Skin epidermis (tissue), 12 donors: ENCODE measurements around the gene ZNF316.

ENCODE experiments used
- H3K27ac ChIP-seq, 21 experiments: fragments of 200-600 bp; sonication (generic) in 11 of 21; one replicate each; pipeline ENCODE4 v1.5.0; 2020; ENCODE audit warnings: mild to moderate bottlenecking in 3 of 21, inconsistent platforms in 2 of 21, moderate library complexity in 2 of 21
- H3K4me3 ChIP-seq, 7 experiments: fragments of 200-600 bp; sonication (generic) in 2 of 7; one replicate each; pipeline ENCODE4 v1.5.0; 2020; ENCODE audit warnings: inconsistent platforms in 2 of 7, mild to moderate bottlenecking in 2 of 7, moderate library complexity in 1 of 7

Gene ZNF316

DNA sequence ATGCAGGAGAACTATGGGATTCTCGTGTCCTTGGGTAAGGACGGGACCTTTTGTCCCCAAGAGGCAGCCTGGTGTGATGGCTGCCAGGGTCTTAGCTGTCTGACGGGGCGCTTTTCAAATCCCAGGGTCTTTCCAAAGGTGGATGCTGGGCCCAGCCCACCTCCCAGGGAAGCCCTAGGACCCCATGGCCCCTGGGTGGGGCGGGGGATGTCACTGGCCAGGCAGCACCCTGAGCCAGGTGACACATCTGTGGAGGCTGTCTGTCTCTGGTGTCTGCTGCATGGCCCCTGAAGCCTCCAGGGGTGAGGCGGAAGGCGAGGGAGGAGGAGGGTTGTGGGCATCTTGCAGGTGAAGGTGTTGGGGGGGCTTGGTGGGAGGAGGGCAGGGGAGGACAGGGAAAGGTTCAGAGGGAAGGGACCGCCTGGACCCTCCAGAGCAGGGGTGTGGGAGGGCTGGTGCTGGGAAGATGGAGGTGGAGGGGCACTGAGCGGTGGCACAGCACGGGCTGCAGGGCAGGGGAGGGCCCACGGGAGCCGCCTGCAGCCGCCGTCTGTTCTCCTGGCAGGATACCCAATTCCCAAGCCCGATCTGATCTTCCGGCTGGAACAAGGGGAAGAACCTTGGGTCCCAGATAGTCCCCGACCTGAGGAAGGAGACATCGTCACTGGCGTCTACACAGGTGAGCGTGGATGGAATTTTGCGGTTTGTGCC is 7.0 kb downstream of the ZNF316 start:
- no peak overlapping the region for H3K4me3 ChIP-seq
- no peak overlapping the region for H3K27ac ChIP-seq

DNA sequence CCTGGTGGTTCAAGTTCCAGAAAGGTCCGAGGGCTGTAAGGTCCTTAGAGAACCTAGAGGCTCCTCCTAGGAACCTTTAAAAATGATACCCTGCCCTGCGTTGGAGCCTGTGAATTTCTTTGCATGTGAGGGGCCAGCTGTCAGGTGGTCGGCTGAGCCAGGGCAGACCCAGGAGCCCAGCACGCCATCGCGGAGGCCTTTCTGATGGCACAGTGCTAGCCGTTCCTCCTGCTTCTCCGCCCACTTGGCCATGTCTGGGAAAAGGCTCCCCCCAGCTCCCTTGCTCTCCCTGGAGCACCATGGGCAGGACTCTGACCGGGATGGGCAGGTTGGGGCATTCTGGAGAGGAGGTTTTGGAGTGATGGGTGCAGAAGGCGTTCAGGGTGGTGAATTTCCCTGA is 7.6 kb downstream of the ZNF316 start:
- H3K27ac ChIP-seq = no peak overlapping the region

DNA sequence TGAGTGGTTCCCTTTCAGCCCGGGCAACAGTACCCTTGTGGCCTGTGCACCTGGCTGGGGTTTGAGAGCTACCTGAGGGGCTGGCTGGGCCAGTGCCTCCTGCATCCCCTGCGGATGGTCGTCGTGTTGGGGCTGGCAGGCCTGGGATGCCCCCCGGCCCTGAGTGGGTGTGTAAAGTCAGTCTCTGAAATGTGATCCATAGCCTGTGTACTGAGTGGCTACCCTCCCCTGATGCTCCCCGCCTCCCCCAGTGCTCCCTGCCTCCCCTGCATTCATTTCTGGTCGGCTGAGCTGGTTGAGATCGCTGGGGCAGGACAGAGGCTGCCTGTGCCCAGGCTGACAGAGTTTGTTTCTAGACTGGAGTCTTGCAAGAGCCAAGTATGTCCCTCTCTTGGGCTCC is 9.3 kb downstream of the ZNF316 start:
- Histone ChIP-seq H3K4me3 (no peak overlapping the region), H3K27ac (no peak overlapping the region)

More for the DNA sequence above, 7.6 kb downstream of the ZNF316 start:
- H3K4me3 ChIP-seq = no peak overlapping the region

GRCh38 chr7:6647080-6647479 is 10.0 kb downstream of the ZNF316 start:
- H3K27ac ChIP-seq = no peak overlapping the region
- H3K4me3 ChIP-seq = no peak overlapping the region

DNA sequence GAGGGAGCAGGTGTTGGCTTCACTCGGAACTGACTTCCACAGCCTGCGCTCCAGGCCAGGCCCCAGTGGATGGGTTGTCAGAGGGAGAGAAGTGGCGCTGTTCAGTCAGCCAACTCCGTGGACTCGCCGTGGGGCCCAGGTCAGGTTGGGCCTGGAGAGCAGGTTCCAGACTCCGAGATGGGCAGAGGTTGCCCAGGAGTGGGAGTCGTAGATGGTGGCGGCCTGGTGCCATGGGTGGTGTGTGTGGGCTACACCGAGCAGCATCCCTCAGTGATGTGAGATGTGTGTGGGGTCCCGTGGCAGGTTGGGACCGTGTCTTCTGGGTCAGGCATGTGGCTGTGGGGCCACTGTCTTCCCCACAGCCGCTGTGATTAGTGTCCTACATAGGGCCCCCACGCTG is 10.4 kb downstream of the ZNF316 start:
- H3K4me3 ChIP-seq = no peak overlapping the region
- no peak overlapping the region for H3K27ac ChIP-seq

DNA sequence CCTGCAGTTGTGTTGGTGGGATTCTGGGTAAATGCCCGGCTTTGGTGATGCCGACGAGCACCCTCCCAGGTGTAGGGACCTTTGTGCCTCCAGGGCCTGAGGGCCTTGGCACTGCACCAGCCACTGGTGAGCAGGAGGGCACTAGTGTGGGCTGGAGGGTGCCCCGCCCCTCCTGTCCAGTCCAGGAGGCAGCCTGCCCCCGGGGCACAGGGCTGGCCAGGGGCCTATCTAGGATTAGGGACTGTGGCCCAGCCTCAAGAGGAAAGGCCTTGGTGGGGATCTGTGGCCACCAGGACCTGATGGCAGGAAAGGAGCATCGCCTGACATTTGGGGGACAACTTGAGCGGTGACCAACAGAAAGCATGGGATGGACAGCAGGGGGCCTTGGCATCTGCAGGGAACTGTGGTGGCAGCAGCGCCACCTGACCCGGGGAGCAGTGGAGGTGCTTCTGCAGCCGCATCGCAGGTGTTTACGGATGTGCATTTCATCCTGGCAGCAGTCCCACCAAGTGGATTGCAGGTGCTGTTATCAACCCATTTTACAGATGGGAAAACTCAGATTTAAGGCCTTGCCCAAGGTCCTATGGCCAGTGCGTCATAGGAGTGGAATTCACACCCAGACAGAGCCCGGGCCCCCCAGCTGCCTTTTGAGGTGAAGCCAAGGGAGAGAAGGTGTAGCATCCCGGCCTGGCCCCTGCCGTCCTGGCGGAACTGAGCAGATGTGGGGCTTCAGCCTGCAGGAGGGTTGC is 11.1 kb downstream of the ZNF316 start:
- H3K27ac ChIP-seq = no peak overlapping the region
- H3K4me3 ChIP-seq = no peak overlapping the region

DNA sequence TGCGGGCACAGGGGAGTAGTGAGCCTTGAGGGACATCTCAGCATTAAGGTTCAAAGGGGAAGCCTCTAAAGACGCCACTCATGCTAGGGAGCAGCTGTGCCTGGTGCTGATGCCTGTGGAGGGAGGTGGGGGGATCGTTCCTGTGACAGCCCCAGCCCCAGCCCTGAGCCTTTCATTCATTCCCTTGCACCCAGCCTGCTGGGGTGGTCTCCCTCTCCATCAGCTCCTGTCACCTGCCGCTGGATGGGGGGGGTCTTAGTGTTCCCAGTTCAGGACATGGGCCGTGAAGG is 11.6 kb downstream of the ZNF316 start:
- Histone ChIP-seq H3K27ac (no peak overlapping the region), H3K4me3 (no peak overlapping the region)

DNA sequence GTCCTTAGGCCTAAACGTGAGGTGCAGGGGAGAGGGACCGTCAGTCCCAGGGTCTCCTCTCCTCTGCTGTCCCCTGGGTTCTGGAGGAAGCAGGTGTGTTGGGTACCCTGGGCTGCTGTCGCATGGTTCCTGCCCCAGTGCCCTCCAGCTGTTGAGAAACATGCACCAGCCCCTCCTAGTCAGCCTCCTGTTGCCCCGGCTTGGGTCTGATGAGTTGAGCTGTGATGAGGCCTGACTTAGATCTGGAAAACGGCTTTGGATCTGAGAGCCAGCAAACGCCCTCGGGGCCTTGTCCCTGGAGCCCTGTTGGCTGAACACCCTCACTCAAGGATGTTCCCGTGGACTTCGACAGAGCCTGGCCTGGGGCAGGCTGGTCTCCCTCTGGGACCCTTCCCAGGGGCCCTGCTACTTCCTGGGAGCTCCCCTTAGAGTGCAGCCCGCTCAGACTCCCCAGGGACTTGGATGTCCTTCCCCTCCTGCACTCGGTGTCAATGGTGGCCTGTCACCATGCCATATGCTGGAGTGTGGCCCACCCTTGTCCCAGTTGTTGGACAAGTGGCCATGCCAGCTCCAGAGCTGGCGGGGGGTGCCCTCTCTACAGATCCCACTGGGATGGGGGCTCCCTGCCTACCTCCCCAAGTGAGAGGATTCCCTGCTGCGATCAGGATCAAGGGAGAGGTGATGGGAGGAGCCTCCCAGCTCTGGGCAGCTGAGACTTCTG is 12.3 kb downstream of the ZNF316 start:
- H3K4me3 ChIP-seq = no peak overlapping the region
- H3K27ac ChIP-seq = no peak overlapping the region

GRCh38 chr7:6650086-6650485 is 13.0 kb downstream of the ZNF316 start:
- Histone ChIP-seq H3K27ac (no peak overlapping the region), H3K4me3 (no peak overlapping the region)

DNA sequence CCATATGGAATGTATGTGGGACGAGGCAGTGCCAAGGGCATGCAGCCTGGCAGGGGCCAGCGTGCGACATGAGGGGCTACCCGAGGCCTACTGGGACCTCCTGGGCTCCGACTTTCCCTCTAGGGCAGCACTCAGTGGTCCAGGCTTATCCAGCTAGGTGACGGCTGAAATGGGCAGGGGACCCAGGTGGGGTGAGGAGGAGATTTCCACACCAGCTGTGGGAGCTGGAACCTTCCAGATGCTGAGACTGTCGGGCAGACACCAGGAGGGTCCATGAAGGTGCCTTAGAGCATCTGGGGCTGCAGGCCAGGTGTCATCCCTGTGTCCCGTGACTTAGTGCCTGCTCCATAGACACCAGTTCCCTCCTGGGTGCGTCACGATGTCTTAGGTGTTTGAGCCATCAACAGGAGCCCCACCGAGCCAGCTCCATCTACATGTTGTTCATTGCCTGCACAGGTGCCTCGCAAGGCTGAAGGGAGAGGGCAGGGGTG is 13.4 kb downstream of the ZNF316 start:
- no peak overlapping the region for H3K27ac ChIP-seq
- H3K4me3 ChIP-seq = no peak overlapping the region

- no peak overlapping the region for H3K27ac ChIP-seq
- no peak overlapping the region for H3K4me3 ChIP-seq
Observed at GRCh38 chr7:6651851-6652445, 14.8 kb downstream of the ZNF316 start.

GRCh38 chr7:6652446-6653011 is 15.4 kb downstream of the ZNF316 start:
- Histone ChIP-seq H3K4me3 (no peak overlapping the region), H3K27ac (no peak overlapping the region)

DNA sequence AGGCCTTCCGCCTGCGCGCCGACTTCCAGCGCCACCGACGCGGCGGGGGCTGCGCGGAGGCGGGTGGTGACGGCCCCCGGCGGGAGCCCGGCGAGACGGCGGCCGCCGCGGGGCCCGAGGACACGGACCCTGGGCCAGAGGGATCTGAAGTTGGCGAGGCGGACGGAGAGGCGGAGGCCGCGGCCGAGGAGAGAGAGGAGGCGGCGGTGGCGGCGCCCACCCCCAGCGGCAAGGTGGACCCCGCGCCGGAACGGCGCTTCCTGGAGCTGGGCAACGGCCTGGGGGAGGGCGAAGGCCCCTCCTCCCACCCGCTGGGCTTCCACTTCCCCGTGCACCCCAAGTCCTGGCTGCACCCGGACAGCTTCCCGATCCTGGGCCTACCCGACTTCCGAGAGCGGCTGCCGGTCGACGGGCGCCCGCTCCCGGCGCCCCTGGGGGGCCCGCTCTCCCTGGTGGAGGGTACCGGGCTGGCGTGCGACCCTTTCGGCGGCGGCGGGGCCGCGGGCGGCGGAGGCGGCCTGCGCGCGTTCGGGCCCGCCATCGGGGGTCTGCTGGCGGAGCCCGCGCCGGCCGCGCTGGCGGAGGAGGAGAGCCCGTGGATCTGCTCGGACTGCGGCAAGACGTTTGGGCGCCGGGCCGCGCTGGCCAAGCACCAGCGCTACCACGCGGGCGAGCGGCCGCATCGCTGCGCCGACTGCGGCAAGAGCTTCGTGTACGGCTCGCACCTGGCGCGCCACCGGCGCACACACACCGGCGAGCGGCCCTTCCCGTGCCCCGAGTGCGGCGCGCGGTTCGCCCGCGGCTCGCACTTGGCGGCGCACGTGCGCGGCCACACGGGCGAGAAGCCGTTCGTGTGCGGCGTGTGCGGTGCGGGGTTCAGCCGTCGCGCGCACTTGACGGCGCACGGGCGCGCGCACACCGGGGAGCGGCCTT is 16.2 kb downstream of the ZNF316 start:
- no peak overlapping the region for H3K27ac ChIP-seq
- no peak overlapping the region for H3K4me3 ChIP-seq

- no peak overlapping the region for H3K27ac ChIP-seq
- H3K4me3 ChIP-seq = no peak overlapping the region
Observed at GRCh38 chr7:6654113-6654841, 17.2 kb downstream of the ZNF316 start.

DNA sequence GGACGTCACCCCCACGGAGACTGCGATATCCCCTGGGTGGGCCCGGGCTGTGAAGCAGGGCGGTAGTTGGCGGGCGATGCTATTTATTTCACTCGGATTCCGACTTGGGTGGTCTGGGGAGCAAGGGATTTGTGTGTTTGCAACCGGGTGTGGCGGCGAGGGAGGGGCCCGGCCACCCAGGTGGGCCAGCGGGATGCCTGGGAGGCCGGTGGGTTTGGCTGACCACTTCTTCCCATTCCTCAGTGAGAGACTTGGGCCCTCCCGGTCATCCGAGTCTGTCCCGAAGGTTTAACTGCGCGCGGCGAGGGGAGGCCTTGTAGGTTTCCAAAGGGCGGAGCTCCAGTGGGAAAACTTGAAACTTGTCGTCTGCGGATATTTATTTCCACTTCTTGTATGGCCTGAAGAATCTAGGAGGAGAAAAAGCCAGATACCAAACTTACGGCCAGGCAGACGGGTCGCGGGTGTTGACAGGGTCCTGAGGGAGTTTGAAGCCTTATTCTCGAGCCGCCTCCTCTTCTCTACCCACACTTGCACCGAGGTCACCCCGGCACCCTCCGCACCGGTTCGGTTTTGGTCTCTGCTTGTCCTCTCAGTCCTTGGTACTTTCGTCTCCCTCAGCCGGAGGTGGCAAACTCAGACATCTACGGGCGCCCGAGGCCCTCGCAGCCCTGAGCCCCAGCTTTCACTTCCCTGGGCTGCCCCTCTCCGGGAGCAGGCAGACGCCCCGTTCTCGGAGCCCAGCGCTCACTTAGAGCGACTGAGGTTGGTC is 17.9 kb downstream of the ZNF316 start:
- no peak overlapping the region for H3K4me3 ChIP-seq
- no peak overlapping the region for H3K27ac ChIP-seq

DNA sequence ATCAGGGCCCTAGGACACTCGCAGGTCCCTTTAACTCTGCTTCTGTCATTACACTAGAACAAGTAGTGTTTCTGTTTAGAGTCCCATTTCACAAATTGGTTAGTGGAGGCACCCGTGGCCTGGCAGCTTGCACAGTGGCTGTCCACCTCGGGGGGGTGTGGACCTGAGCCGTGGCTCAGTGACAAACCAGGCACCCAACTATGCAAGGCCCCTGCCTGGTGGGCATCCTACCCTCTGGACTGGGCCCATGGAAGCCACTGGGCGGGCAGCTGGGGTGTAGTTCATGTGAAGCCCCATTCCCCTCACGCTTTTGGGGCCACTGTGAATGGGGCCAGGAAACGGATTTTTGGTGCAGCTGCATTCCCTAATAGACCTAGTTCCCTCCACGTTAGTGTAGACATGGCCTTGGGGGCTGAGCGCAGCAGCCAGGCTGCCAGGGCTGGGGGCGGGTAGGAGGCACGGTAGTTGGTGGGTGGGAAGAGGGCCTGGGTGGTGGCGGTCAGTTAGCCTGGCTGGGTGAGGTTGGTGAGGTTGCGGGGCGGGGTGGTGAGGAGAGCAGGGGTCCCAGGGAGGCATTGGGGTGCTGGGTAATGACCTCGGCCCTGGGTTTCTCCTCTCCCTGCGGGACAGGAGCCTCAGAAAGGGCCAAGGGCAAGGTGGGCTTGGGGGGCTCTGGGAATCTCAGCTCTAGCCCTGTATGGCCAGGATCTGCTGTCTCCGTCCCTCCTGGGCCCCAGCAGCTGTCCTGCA is 18.7 kb downstream of the ZNF316 start:
- H3K27ac ChIP-seq = no peak overlapping the region
- no peak overlapping the region for H3K4me3 ChIP-seq

DNA sequence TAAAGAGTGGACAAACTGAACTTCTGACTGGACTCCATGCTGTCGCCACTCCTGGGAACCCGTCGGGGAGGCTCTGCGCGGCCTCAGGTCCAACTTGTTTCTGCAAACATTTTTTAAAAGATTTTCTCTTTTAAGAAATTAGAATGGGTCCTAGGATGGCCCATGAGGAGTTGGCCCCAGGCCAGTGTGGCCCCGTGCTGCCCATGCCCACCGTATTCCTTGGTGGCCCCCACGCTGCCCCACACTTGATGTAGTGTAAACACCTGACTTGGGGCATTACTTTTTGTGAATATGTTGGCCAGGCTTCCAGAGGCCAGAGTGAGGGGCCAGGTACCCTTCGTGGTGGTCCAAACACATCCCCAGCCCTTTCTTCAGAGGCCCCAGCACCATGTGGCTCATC is 19.3 kb downstream of the ZNF316 start:
- H3K27ac ChIP-seq = no peak overlapping the region
- no peak overlapping the region for H3K4me3 ChIP-seq
